Fibroblast of the aortic adventitia (primary cell): ENCODE data around the gene CRYBB2. TPM values are rescaled to one million over a fixed set of nuclear protein-coding genes. Genes with fewer than 3 reads are reported as not detected.
"Not testable (repeated sequence)": the region's sequence is repeated elsewhere in the genome, so short reads cannot be mapped to it uniquely, and the experiment has no call there.

ENCODE experiments used
- DNase-seq: peaks from one replicate; pipeline ENCODE4 v3.0.0-alpha.2; 2010; ENCODE audit warnings: low read depth
- H3K4me3 ChIP-seq: 2 replicates; pipeline ENCODE4 v1.5.1; 2011; ENCODE audit warnings: low read depth, mild to moderate bottlenecking, control low read depth, low read length, moderate library complexity
- CTCF ChIP-seq: IDR thresholded peaks from 2 replicates; pipeline ENCODE4 v1.5.1; 2011; ENCODE audit warnings: mild to moderate bottlenecking, low read length, control low read depth, inconsistent platforms; ENCODE audit not compliant: insufficient read depth
- total RNA-seq: library from RNA; depleted of rRNA; stranded (reverse); fragments of >200 nt; gene quantifications from 2 replicates; pipeline ENCODE4 v1.2.3, GENCODE V29; 2012; ENCODE audit warnings: low replicate concordance

CRYBB2 gene
- total RNA-seq, 1 donor: not detected

GRCh38 chr22:25213221-25213620 is 6.2 kb upstream of the CRYBB2 start:
- TF ChIP-seq CTCF: no peak
- no peak for DNase-seq
- H3K4me3 ChIP-seq: no peak overlapping the region

- no peak overlapping the region for H3K4me3 ChIP-seq
- no peak for DNase-seq
- no peak for TF ChIP-seq CTCF
Observed at GRCh38 chr22:25216230-25216629, 3.2 kb upstream of the CRYBB2 start.

GRCh38 chr22:25219948-25220442 is 556 bp downstream of the CRYBB2 start:
- H3K4me3 ChIP-seq: no peak overlapping the region
- no peak for TF ChIP-seq CTCF
- DNase-seq: no peak

- no peak for TF ChIP-seq CTCF
Observed at GRCh38 chr22:25221790-25222189, 2.4 kb downstream of the CRYBB2 start.

GRCh38 chr22:25223269-25223850 is 3.9 kb downstream of the CRYBB2 start:
- no peak for TF ChIP-seq CTCF
- H3K4me3 ChIP-seq: no peak overlapping the region
- no peak for DNase-seq

More at GRCh38 chr22:25221790-25222189, 2.4 kb downstream of the CRYBB2 start:
- H3K4me3 ChIP-seq: no peak overlapping the region
- no peak for DNase-seq

GRCh38 chr22:25228822-25229221 is 9.4 kb downstream of the CRYBB2 start:
- TF ChIP-seq CTCF: no peak
- no peak for DNase-seq
- no peak overlapping the region for H3K4me3 ChIP-seq

GRCh38 chr22:25230760-25231159 is 11.3 kb downstream of the CRYBB2 start:
- not testable (repeated sequence) for H3K4me3 ChIP-seq, DNase-seq
